Measurements from ENCODE around the gene SPHKAP.
"Not testable (repeated sequence)": the region's sequence is repeated elsewhere in the genome, so short reads cannot be mapped to it uniquely, and the experiment has no call there.

Gene SPHKAP

DNA sequence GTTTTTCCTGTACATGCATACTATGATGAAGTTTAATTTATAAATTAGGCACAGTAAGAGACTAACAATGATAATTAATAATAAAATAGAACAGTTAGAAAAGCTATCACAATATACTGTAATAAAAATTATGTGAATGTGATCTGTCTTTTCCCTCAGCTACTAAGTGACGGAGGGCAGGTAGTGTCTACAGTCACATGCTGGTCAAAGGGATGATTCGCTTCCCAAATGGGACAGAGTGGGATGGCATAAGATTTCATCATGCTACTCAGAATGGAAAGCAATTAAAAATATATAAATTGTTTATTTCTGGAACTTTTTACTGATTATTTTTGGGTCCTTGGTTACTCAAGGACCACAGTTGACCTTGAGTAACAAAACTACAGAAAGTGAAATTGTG, 238.5 kb downstream of the SPHKAP start:
- WGBS, 2 experiments (ENCODE audit: insufficient coverage in 2 of 2): no CpG with 5 or more reads among the region's 2 CpGs
- no peak overlapping the region for H3K4me3 ChIP-seq (ENCODE audit: extremely low read depth, insufficient read depth, low read length, poor library complexity, severe bottlenecking)

GRCh38 chr2:227942021-227942420, 239.5 kb downstream of the SPHKAP start:
- H3K9me3 ChIP-seq (ENCODE audit: control insufficient read depth, low read length): no peaks in the 10 kb centered on the region
- H3K4me3 ChIP-seq (ENCODE audit: extremely low read depth, insufficient read depth, low read length, poor library complexity, severe bottlenecking): no peak overlapping the region
- H3K4me1 ChIP-seq (ENCODE audit: control insufficient read depth, insufficient read depth, low read length, poor library complexity, severe bottlenecking): no peaks in the 10 kb centered on the region
- H3K27ac ChIP-seq (ENCODE audit: low read depth, low read length, severe bottlenecking): no peak overlapping the region
- H3K36me3 ChIP-seq (ENCODE audit: control insufficient read depth, insufficient read depth, low read length): no peaks in the 10 kb centered on the region
- WGBS, 2 experiments (ENCODE audit: insufficient coverage in 2 of 2): 75% methylated on average over 1 of the region's 2 CpGs; no CpG with 5 or more reads in 1 of the 2 experiments

More for the DNA sequence above, 238.5 kb downstream of the SPHKAP start:
- Histone ChIP-seq H3K9me3 (ENCODE audit: control insufficient read depth, low read length) (no peaks in the 10 kb centered on the region), H3K4me1 (ENCODE audit: control insufficient read depth, insufficient read depth, low read length, poor library complexity, severe bottlenecking) (no peaks in the 10 kb centered on the region), H3K36me3 (ENCODE audit: control insufficient read depth, insufficient read depth, low read length) (no peaks in the 10 kb centered on the region), H3K27ac (ENCODE audit: low read depth, low read length, severe bottlenecking) (no peak overlapping the region)

DNA sequence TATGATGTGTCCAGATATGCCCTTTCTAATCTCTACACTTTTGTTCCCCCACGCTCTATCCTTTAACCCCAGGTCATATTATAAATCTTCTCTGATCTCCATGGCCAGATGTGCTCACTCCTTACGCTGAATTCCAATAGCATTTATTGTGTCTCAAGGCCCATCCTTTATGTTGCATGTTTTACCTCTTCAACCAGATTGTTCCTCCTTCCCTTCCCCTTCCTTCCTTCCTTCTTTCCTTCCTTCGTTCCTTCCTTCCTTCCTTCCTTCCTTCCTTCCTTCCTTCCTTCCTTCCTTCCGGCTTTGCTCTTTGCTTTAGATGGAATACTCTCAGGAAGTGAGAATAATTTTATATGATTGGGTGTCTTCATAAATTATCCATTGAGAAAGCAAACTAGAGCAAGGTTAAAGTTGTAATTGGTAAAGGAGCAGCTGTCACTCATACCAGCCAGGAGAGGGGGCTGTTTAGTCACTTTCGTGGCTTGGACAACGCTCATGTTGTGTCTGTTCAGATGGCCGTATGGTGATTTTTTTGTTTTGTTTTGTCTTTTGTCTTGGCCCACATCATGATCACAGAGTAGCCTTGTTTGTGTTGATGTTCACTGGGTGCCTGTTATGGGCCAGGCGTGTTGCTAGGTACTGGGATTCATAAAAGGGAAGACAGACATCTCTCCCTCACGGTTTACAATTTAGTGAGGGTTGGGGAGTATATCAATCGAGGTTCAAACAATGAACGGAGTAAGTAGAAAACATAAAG, 242.0 kb downstream of the SPHKAP start:
- H3K36me3 ChIP-seq (ENCODE audit: control insufficient read depth, insufficient read depth, low read length): no peaks in the 10 kb centered on the region
- no peak overlapping the region for H3K4me3 ChIP-seq (ENCODE audit: extremely low read depth, insufficient read depth, low read length, poor library complexity, severe bottlenecking)
- H3K27ac ChIP-seq (ENCODE audit: low read depth, low read length, severe bottlenecking): no peak overlapping the region
- no peaks in the 10 kb centered on the region for H3K4me1 ChIP-seq (ENCODE audit: control insufficient read depth, insufficient read depth, low read length, poor library complexity, severe bottlenecking)
- H3K9me3 ChIP-seq (ENCODE audit: control insufficient read depth, low read length): no peaks in the 10 kb centered on the region
- 52 to 73% methylated on average over 5 to 7 of the region's 11 CpGs for WGBS, 2 experiments (ENCODE audit: insufficient coverage in 2 of 2)

DNA sequence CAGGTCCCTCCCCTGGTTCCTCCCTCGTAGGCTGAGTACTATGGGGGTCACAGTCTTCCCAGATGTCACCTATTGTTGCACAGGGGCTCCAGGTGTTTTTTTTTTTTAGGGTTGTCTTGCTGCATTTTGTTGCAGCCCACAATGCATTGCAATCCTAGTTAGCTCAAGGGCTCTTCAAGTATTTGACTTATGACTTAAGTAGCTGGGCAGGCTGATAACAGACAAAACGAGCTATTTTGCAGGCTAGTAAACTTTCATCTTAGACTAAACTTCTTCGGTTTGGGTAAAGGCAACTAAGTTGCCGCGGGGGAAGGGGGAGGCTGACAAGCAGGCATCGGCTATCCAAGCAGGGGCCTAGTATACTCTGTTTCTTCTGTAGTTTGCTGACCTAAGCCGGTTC, 245.2 kb downstream of the SPHKAP start:
- H3K27ac ChIP-seq (ENCODE audit: low read depth, low read length, severe bottlenecking); H3K4me1 ChIP-seq (ENCODE audit: control insufficient read depth, insufficient read depth, low read length, poor library complexity, severe bottlenecking): not testable (repeated sequence)
- 83 to 96% methylated on average over 4 to 6 of the region's 7 CpGs for WGBS, 2 experiments (ENCODE audit: insufficient coverage in 2 of 2)

DNA sequence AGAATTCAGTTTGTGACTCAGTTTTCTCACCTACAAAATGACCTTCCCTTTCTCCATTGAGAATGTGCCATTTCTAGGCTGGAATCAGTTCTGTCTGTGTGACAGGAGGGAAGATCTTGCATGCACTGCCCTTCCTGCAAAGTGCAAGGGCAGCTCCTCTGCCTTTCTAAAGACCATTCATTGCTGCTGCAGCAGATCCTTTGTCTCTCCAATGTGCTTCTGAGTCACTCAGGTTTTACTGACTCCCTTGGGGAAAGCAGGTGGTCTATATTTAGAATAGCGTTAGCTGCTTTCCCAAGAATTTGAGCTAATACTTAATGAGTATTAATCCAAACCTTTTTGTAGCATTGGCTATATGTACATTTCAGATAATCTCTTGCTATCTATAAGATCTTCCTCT, 247.6 kb downstream of the SPHKAP start:
- H3K27ac ChIP-seq (ENCODE audit: low read depth, low read length, severe bottlenecking): no peak overlapping the region
- H3K4me1 ChIP-seq (ENCODE audit: control insufficient read depth, insufficient read depth, low read length, poor library complexity, severe bottlenecking): no peaks in the 10 kb centered on the region
- WGBS, 2 experiments (ENCODE audit: insufficient coverage in 2 of 2): no CpG with 5 or more reads among the region's 1 CpG

More for the DNA sequence above, 245.2 kb downstream of the SPHKAP start:
- H3K36me3 ChIP-seq (ENCODE audit: control insufficient read depth, insufficient read depth, low read length); H3K9me3 ChIP-seq (ENCODE audit: control insufficient read depth, low read length); H3K4me3 ChIP-seq (ENCODE audit: extremely low read depth, insufficient read depth, low read length, poor library complexity, severe bottlenecking): not testable (repeated sequence)

DNA sequence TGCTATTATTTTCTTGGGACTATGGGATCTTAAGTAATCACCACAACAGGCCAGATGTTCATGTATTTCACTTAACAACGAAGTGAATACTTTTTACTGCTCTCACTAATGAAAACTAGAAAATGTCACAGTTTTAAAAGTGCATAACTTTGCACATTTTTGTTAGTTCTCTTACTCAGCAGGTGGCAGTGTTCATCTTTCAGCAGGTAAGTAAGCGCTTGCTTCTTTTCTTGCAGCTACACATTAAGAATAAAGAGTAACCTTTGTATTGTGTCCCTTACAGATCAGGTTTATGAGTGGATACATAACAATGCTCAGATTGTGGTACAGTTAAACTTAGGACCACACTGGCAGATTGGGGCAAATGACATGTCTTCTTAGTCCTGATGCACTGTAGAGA, 249.1 kb downstream of the SPHKAP start:
- H3K27ac ChIP-seq (ENCODE audit: low read depth, low read length, severe bottlenecking): no peak overlapping the region
- H3K4me3 ChIP-seq (ENCODE audit: extremely low read depth, insufficient read depth, low read length, poor library complexity, severe bottlenecking): no peak overlapping the region
- 88% methylated on average over 1 of the region's 2 CpGs; no CpG with 5 or more reads in 1 of the 2 experiments for WGBS, 2 experiments (ENCODE audit: insufficient coverage in 2 of 2)
- H3K4me1 ChIP-seq (ENCODE audit: control insufficient read depth, insufficient read depth, low read length, poor library complexity, severe bottlenecking): no peaks in the 10 kb centered on the region
- H3K9me3 ChIP-seq (ENCODE audit: control insufficient read depth, low read length): peaks cover 7% of the 10 kb centered on the region
- H3K36me3 ChIP-seq (ENCODE audit: control insufficient read depth, insufficient read depth, low read length): no peaks in the 10 kb centered on the region

More for the DNA sequence above, 247.6 kb downstream of the SPHKAP start:
- Histone ChIP-seq H3K9me3 (ENCODE audit: control insufficient read depth, low read length) (no peaks in the 10 kb centered on the region), H3K4me3 (ENCODE audit: extremely low read depth, insufficient read depth, low read length, poor library complexity, severe bottlenecking) (no peak overlapping the region), H3K36me3 (ENCODE audit: control insufficient read depth, insufficient read depth, low read length) (no peaks in the 10 kb centered on the region)

GRCh38 chr2:227932001-227932400, 249.5 kb downstream of the SPHKAP start:
- Histone ChIP-seq H3K36me3 (ENCODE audit: control insufficient read depth, insufficient read depth, low read length) (no peaks in the 10 kb centered on the region), H3K27ac (ENCODE audit: low read depth, low read length, severe bottlenecking) (no peak overlapping the region), H3K9me3 (ENCODE audit: control insufficient read depth, low read length) (peaks cover 9% of the 10 kb centered on the region), H3K4me1 (ENCODE audit: control insufficient read depth, insufficient read depth, low read length, poor library complexity, severe bottlenecking) (no peaks in the 10 kb centered on the region), H3K4me3 (ENCODE audit: extremely low read depth, insufficient read depth, low read length, poor library complexity, severe bottlenecking) (no peak overlapping the region)
- 92 to 93% methylated on average over 5 of the region's 6 CpGs for WGBS, 2 experiments (ENCODE audit: insufficient coverage in 2 of 2)
